ENCODE data around the gene LSAMP.

GRCh38 chr3:116067326-116067725 is 378.0 kb downstream of the LSAMP start:
- TF ChIP-seq POLR2A (IDR thresholded peaks at IDR 0.05) (no peak), CTCF (IDR thresholded peaks at IDR 0.05) (no peak), POLR2AphosphoS5 (IDR thresholded peaks at IDR 0.05; ENCODE audit: insufficient read depth in 1 of 2, low read depth in 1 of 2) (no peak)
